Measurements from ENCODE around the gene NOX5. TPM values are rescaled to one million over a fixed set of nuclear protein-coding genes. Genes with fewer than 3 reads are reported as not detected.

The NOX5 gene
- total and polyA plus RNA-seq, 2 donors (not counting 1 experiment from before 2014, with no cell fraction given), result 0.01 to 0.05 TPM

- no peaks in the 10 kb centered on the region for H4K20me1 ChIP-seq (ENCODE audit: control insufficient read depth, insufficient read depth, low read length, poor library complexity, severe bottlenecking)
- ATAC-seq (ENCODE audit: low read depth), result no peak
- H3K4me2 ChIP-seq (replicated peaks; ENCODE audit: low read depth, low read length, poor library complexity, severe bottlenecking), result no peak overlapping the region
- ChIA-PET CTCF (no interaction called here), POLR2A (no interaction called here)
- intact Hi-C loops (cut with micrococcal nuclease), result no loop called here
- H3K27ac ChIP-seq (ENCODE audit: low read length in 2 of 2), result no peak overlapping the region
- WGBS (ENCODE audit: insufficient coverage), result 70% methylated on average over 3 of the region's 5 CpGs
- H3K27me3 ChIP-seq (replicated peaks in 1 of 4; ENCODE audit: control extremely low read depth in 1 of 4, control insufficient read depth in 3 of 4, insufficient read depth in 4 of 4, low read length in 3 of 4), result peaks cover 0 to 3% (median 0%) of the 10 kb centered on the region in 4 experiments
- DNase-seq, result no peak
- Mint-ChIP-seq H3K27me3 (peaks cover 18% of the 10 kb centered on the region), H3K4me1 (no peaks in the 10 kb centered on the region), H3K27ac (no peak overlapping the region), H3K9me3 (ENCODE audit: insufficient read depth) (peaks cover 5% of the 10 kb centered on the region), H3K4me3 (no peak overlapping the region)
- no peaks in the 10 kb centered on the region for H3K9me3 ChIP-seq (ENCODE audit: control extremely low read depth in 1 of 3, control insufficient read depth in 2 of 3, insufficient read depth in 1 of 3, low read length in 2 of 3)
- H3K4me1 ChIP-seq (ENCODE audit: control insufficient read depth in 2 of 2, insufficient read depth in 2 of 2, low read length in 2 of 2), result no peaks in the 10 kb centered on the region
- no peak for TF ChIP-seq EZH2 (IDR thresholded peaks at IDR 0.05; ENCODE audit: borderline replicate concordance, insufficient read depth, low read depth, low read length, poor library complexity, severe bottlenecking)
- TF ChIP-seq CTCF (IDR thresholded peaks at IDR 0.05), result no peak
- no peak overlapping the region for H3K4me3 ChIP-seq (ENCODE audit: control extremely low read depth in 1 of 5, extremely low read depth in 1 of 5, insufficient read depth in 1 of 5, low read depth in 2 of 5, low read length in 4 of 5)
- no peaks in the 10 kb centered on the region for H3K79me2 ChIP-seq (ENCODE audit: control insufficient read depth, insufficient read depth, low read length)
- no peaks in the 10 kb centered on the region for H3K36me3 ChIP-seq (replicated peaks in 1 of 2; ENCODE audit: control extremely low read depth in 1 of 2, control insufficient read depth in 1 of 2, extremely low read depth in 1 of 2, insufficient read depth in 2 of 2, low read length in 1 of 2)
- no peak overlapping the region for H2AFZ ChIP-seq (ENCODE audit: insufficient read depth, low read depth, low read length, poor library complexity, severe bottlenecking)
- H3K9ac ChIP-seq (ENCODE audit: low read length), result no peak overlapping the region
Observed at GRCh38 chr15:69000091-69000490, 14.4 kb upstream of the NOX5 start.

GRCh38 chr15:69000725-69001503, 13.6 kb upstream of the NOX5 start:
- Histone ChIP-seq H4K20me1 (ENCODE audit: control insufficient read depth, insufficient read depth, low read length, poor library complexity, severe bottlenecking) (no peaks in the 10 kb centered on the region), H3K9me3 (ENCODE audit: control extremely low read depth in 1 of 3, control insufficient read depth in 2 of 3, insufficient read depth in 1 of 3, low read length in 2 of 3) (no peaks in the 10 kb centered on the region), H3K27ac (ENCODE audit: low read length in 2 of 2) (no peak overlapping the region), H3K36me3 (replicated peaks in 1 of 2; ENCODE audit: control extremely low read depth in 1 of 2, control insufficient read depth in 1 of 2, extremely low read depth in 1 of 2, insufficient read depth in 2 of 2, low read length in 1 of 2) (no peaks in the 10 kb centered on the region), H3K9ac (ENCODE audit: low read length) (no peak overlapping the region), H3K4me1 (ENCODE audit: control insufficient read depth in 2 of 2, insufficient read depth in 2 of 2, low read length in 2 of 2) (no peaks in the 10 kb centered on the region), H3K79me2 (ENCODE audit: control insufficient read depth, insufficient read depth, low read length) (no peaks in the 10 kb centered on the region), H3K4me3 (ENCODE audit: control extremely low read depth in 1 of 5, extremely low read depth in 1 of 5, insufficient read depth in 1 of 5, low read depth in 2 of 5, low read length in 4 of 5) (no peak overlapping the region), H2AFZ (ENCODE audit: insufficient read depth, low read depth, low read length, poor library complexity, severe bottlenecking) (no peak overlapping the region), H3K4me2 (replicated peaks; ENCODE audit: low read depth, low read length, poor library complexity, severe bottlenecking) (no peak overlapping the region), H3K27me3 (replicated peaks in 1 of 4; ENCODE audit: control extremely low read depth in 1 of 4, control insufficient read depth in 3 of 4, insufficient read depth in 4 of 4, low read length in 3 of 4) (peaks cover 0 to 3% (median 0%) of the 10 kb centered on the region in 4 experiments)
- DNase-seq (no peak), ATAC-seq (ENCODE audit: low read depth) (no peak)
- H3K27ac Mint-ChIP-seq, result no peak overlapping the region
- H3K9me3 Mint-ChIP-seq (ENCODE audit: insufficient read depth), result peaks cover 5% of the 10 kb centered on the region
- 95% methylated on average over 3 of the region's 4 CpGs for WGBS (ENCODE audit: insufficient coverage)
- no peak for TF ChIP-seq CTCF (IDR thresholded peaks at IDR 0.05)
- no peak for TF ChIP-seq EZH2 (IDR thresholded peaks at IDR 0.05; ENCODE audit: borderline replicate concordance, insufficient read depth, low read depth, low read length, poor library complexity, severe bottlenecking)
- no peaks in the 10 kb centered on the region for H3K4me1 Mint-ChIP-seq
- peaks cover 23% of the 10 kb centered on the region for H3K27me3 Mint-ChIP-seq
- ChIA-PET POLR2A (no interaction called here), CTCF (no interaction called here)
- intact Hi-C loops (cut with micrococcal nuclease), result no loop called here
- no peak overlapping the region for H3K4me3 Mint-ChIP-seq
